Measurements from ENCODE around the gene HPSE2.

The HPSE2 gene

GRCh38 chr10:98446151-98446660 lies 789.4 kb downstream of the HPSE2 start:
- peak overlapping the region; percentile 86 for H3K4me3 ChIP-seq (ENCODE audit: low read length)
- peak; percentile 42 for DNase-seq (ENCODE audit: low read depth)
- TF ChIP-seq, protein P1, sequence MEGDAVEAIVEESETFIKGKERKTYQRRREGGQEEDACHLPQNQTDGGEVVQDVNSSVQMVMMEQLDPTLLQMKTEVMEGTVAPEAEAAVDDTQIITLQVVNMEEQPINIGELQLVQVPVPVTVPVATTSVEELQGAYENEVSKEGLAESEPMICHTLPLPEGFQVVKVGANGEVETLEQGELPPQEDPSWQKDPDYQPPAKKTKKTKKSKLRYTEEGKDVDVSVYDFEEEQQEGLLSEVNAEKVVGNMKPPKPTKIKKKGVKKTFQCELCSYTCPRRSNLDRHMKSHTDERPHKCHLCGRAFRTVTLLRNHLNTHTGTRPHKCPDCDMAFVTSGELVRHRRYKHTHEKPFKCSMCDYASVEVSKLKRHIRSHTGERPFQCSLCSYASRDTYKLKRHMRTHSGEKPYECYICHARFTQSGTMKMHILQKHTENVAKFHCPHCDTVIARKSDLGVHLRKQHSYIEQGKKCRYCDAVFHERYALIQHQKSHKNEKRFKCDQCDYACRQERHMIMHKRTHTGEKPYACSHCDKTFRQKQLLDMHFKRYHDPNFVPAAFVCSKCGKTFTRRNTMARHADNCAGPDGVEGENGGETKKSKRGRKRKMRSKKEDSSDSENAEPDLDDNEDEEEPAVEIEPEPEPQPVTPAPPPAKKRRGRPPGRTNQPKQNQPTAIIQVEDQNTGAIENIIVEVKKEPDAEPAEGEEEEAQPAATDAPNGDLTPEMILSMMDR (conservative IDR thresholded peaks at IDR 0.05; ENCODE audit: low read length) = no peak

GRCh38 chr10:98445200-98445812 lies 790.3 kb downstream of the HPSE2 start:
- H3K4me3 ChIP-seq (ENCODE audit: low read length) = peak overlapping the region; percentile 86

GRCh38 chr10:98444314-98445006 lies 791.2 kb downstream of the HPSE2 start:
- DNase-seq (ENCODE audit: low read depth) = no peak
- TF ChIP-seq, protein P1 (conservative IDR thresholded peaks at IDR 0.05; ENCODE audit: low read length) = no peak
- no peak overlapping the region for H3K4me3 ChIP-seq (ENCODE audit: low read length)

More at GRCh38 chr10:98445200-98445812, 790.3 kb downstream of the HPSE2 start:
- no peak for DNase-seq (ENCODE audit: low read depth)
- TF ChIP-seq, protein P1 (conservative IDR thresholded peaks at IDR 0.05; ENCODE audit: low read length) = no peak

DNA sequence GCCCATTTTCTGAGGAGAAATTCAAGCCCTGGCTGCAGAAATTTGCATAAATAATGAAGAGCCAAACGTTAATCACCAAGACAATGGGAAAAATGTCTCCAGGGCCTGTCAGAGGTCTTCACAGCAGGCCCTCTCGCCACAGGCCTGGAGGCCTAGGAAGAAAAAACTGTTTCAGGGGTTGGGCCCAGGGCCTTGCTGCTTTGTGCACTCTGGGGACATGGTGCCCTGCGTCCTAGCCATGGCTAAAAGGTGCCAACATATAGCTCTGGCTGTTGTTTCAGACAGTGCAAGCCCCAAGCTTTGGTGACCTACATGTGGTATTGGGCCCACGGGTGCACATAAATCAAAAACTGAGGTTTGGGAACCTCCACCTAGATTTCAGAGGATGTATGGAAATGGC lies 796.9 kb downstream of the HPSE2 start:
- no peak for DNase-seq (ENCODE audit: low read depth)
- TF ChIP-seq, protein P1 (conservative IDR thresholded peaks at IDR 0.05; ENCODE audit: low read length) = no peak
- no peak overlapping the region for H3K4me3 ChIP-seq (ENCODE audit: low read length)

DNA sequence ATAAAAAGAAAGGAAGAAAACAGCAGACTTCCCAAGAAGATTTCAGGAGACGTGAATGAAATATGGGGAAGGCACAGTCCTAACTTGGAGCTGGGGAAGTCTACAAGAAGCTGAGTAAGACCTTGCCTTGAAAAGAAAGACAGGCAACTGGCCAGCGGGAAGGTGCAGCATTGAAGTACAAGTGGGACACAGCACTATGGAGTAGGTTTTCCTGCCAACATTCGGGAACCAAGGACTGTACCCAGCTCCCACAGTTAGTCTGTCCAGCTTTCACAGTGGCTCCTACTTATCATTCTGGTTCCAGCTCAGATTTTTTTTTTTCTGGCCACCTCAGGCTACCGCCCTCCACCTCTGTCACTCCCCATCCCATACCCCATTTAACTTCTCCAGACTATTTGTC lies 798.9 kb downstream of the HPSE2 start:
- TF ChIP-seq, protein P1 (conservative IDR thresholded peaks at IDR 0.05; ENCODE audit: low read length) = no peak
- no peak for DNase-seq (ENCODE audit: low read depth)
- H3K4me3 ChIP-seq (ENCODE audit: low read length) = no peak overlapping the region

DNA sequence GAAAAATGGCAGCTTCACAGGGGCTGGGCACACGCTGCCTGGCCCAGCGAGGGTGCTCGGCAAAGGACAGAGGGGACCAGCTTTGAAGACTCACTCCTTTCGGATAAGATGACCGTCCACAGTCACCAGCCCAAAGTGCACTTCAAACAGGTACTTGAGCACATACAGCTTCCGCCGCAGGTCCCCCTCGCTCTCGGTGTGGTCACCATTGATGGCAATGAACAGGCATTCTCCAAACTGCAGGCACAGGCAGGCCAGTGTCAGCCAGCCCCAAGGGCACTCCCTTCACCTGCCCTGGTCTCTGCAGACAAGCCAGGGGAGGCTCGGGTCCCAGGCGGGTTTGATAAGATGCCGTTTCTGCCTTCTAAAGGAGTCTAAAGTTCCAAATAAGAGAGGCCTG lies 800.5 kb downstream of the HPSE2 start:
- TF ChIP-seq, protein P1 (conservative IDR thresholded peaks at IDR 0.05; ENCODE audit: low read length) = no peak
- no peak overlapping the region for H3K4me3 ChIP-seq (ENCODE audit: low read length)
- no peak for DNase-seq (ENCODE audit: low read depth)
